ENCODE results near the gene DRG2.

DRG2 gene, protein sequence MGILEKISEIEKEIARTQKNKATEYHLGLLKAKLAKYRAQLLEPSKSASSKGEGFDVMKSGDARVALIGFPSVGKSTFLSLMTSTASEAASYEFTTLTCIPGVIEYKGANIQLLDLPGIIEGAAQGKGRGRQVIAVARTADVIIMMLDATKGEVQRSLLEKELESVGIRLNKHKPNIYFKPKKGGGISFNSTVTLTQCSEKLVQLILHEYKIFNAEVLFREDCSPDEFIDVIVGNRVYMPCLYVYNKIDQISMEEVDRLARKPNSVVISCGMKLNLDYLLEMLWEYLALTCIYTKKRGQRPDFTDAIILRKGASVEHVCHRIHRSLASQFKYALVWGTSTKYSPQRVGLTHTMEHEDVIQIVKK

GRCh38 chr17:18087610-18088491 lies at the start of gene DRG2:
TSS of gene DRG2 (plus strand) at chr17:18087948. CDS start at chr17:18088024, 76 bp downstream.
- peak; percentile 97 for DNase-seq (ENCODE audit: low read depth, low spot score)

- DNase-seq (ENCODE audit: low read depth, low spot score): no peak
These were observed 49.4 kb upstream of the DRG2 start for GRCh38 chr17:18038149-18038850.

DNA sequence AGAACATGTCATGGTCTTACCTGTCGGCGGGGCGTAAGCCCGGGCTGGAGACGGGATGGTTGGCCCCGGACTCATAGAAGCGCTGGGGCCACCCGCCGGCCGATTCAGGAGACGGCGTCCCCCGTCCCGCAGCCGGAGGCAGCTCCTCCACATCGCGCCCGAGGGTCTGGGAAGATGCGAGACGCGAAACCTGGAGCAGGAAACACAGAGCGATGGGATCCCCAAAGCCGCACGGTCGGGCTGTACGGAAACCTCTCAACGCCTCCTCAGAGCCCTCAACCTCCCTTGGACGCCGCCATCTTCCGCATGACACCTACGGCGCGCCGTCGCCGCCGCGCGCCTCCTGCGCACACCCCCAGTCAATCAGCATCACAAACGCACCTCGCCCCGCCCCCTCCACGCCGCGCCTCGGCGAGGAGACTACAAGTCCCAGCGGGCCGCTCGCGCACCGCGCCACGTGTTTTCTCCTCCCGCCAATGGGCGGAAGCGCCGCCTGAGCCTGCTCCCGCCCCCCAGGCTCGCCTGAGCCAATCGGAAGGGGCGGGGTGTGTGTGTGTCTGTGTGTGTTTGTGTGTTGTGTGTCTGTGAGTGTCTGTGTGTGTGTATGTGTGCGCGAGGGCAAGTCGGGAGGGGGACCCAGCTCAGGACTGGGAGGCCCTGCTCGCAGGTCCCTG lies 48.8 kb upstream of the DRG2 start, which contains the start of the genes ATPAF2 and GID4:
ATPAF2 (minus strand) TSS at position 308 of the 674 bp plus-strand sequence; CDS start at position 153, 155 bp downstream.
GID4 (plus strand) TSS at position 548 of the 674 bp plus-strand sequence; CDS start at position 605, 57 bp downstream.
- DNase-seq (ENCODE audit: low read depth, low spot score): peak; percentile 100

- DNase-seq (ENCODE audit: low read depth, low spot score): peak; percentile 40
These were observed 48.0 kb upstream of the DRG2 start for GRCh38 chr17:18039535-18040260.

GRCh38 chr17:18040261-18040858 lies 47.4 kb upstream of the DRG2 start:
- DNase-seq (ENCODE audit: low read depth, low spot score): peak; percentile 13

DNA sequence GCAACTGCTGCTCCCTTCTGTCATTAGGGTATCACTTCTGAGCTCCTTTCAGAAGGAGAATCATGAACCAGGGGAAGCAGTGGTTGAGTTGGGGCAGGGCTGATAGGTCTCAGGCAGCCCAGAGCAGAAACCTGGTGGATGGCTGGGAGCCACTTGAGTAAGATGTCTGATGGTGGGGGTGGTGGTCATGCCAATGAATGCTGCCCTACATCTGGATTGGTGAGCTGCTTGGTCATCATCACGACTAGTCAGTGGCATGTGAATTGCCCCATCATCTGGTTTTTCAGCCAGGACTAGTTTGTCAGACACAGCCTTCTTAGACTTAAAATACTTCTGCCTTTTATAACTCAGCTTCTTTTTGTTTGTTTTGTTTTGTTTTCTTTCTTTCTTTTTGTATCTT lies 46.0 kb upstream of the DRG2 start:
- no peak for DNase-seq (ENCODE audit: low read depth, low spot score)

DNA sequence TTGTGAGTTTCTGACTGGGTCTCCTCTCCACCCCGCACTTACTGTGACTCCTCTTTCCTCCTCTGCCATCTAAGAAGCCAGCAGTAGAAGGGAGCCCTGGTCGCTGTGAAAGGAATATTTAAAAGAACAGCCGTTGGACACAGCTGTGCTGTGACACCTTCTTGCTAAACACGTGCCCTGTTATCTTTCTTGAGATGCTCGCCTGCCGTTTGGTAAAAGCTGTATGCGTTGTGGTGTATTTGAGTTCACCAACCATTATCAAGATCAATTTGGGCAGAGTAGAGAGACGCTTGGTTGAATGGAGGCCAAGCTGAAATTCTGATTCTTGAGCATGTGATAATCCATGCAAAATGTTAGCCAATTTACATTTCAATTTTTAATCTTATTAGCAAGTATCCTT lies 44.8 kb upstream of the DRG2 start:
- no peak for DNase-seq (ENCODE audit: low read depth, low spot score)

- no peak for DNase-seq (ENCODE audit: low read depth, low spot score)
These were observed 44.3 kb upstream of the DRG2 start for GRCh38 chr17:18043491-18043890.

DNA sequence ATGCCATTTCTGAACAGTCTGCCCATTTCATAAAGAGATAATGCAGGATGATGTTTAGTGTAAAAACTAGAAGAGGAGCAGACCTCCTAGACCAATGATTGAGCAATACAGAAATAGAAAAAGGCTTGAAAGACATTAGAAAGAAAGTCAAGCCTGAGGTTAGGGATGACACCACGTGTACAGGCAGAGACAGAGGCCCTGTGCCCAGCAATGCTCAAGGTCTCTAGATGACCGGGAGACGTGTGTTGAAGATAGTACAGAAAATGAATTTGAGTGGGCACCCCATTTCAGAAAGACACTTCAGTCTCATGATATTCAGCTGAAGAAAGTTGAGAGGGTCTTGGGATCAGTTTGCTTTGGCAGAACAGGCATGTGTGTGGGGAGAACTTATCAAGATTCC lies 43.1 kb upstream of the DRG2 start:
- DNase-seq (ENCODE audit: low read depth, low spot score): no peak

DNA sequence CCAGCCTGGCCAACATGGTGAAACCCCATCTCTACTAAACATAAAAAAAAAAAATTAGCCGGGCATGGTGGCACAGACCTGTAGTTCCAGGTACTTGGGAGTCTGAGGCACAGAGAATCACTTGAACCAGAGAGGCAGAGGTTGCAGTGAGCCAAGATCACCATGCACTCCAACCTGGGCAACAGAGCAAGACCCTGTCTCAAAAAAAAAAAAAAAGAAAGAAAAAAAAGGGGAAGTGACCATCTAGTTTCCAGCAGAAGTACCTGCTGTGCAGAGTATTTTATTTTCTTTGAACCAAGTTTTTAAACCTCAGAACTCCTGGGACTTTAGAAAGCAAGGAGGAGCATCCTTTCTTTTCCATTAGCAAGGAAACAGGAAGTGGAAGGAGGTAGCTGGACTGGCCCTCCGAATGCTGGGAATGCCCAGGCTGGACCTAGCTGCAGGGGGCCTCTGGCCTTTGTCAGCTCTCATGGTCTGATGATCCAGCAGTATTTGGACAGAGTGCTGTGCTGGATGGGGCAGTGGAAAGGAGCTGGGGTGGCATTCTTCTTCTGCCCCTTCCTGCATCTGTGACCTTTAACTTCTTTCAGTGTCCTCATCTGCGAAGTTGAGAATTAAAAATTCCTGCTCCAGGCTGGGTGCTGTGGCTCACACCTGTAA lies 41.9 kb upstream of the DRG2 start:
- DNase-seq (ENCODE audit: low read depth, low spot score): no peak

DNA sequence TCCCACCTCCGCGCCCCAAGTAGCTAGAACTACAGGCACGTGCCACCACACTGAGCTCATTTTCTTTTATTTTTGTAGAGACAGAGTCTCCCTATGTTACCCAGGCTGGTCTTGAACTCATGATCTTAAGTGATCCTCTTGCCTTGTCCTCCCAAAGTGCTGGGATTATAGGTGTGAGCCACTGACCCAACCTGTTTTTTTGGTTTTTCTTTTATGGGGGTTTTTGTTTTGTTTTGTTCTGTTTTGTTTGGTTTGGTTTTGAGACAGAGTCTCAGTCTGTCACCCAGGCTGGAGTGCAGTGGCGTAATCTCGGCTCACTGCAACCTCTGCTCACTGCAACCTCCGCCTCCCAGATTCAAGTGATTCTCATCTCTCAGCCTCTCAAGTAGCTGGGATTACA lies 32.2 kb upstream of the DRG2 start:
- DNase-seq (ENCODE audit: low read depth, low spot score): no peak

DNA sequence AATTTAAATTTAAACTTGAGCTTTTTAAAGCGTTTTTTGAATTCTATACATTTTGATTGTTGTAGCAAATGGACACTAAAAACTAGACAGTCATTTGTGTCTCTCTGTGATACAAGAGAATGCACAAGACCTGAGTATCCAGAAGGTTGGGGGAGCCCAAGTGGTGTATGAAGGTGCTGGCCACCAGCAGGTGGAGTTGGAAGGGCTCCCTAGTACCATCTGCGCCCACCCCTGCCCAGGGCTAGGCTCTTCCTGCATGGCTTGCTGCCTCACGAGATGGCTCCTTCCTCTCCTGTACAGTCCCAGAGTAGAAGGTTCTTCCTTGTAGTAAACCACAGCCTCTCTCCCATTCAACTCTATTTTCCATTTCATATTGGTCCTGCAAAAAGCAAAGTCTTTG lies 31.5 kb upstream of the DRG2 start:
- DNase-seq (ENCODE audit: low read depth, low spot score): no peak

DNA sequence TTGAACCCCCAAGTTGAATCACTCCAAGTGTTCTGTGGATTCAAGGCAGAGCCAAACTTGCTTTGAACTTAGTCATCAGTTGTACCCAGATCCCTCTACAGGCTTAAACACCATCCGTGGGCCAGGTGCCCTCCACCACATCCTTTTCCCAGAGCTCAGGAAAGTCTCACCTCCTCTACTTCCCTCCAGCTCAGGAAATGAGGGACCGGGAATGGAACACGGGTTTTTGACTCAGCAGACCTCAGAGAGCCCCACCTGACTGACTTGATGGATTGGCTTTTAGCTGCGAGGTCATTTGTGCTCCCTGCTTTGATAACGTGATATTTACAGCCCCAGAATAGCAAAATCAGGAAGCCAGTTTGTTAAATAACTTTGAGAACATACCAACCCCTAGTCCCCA lies 28.5 kb upstream of the DRG2 start:
- no peak for DNase-seq (ENCODE audit: low read depth, low spot score)

- no peak for DNase-seq (ENCODE audit: low read depth, low spot score)
These were observed 23.7 kb upstream of the DRG2 start for GRCh38 chr17:18064053-18064452.

DNA sequence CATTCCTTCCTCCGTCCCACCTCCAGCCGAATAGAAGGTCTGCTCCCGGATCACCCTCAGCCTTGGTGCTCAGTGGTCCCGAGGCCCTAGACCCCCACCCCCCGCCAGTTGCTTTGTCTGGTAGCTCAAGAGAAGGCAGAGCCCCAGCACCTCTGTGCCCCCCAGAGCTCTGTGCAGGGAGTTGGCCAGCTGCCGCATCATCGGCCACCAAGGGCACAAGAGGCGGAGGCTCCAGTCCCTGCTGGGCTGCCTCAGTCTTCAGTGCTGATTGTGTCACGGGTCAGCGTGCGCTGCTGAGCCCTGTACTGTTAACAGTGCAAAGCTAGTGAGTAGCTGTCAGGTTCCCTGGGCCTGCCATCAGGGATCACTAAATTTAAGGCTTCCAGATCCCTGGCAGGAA lies 22.2 kb upstream of the DRG2 start:
- DNase-seq (ENCODE audit: low read depth, low spot score): no peak

GRCh38 chr17:18066866-18067265 lies 20.9 kb upstream of the DRG2 start:
- no peak for DNase-seq (ENCODE audit: low read depth, low spot score)

DNA sequence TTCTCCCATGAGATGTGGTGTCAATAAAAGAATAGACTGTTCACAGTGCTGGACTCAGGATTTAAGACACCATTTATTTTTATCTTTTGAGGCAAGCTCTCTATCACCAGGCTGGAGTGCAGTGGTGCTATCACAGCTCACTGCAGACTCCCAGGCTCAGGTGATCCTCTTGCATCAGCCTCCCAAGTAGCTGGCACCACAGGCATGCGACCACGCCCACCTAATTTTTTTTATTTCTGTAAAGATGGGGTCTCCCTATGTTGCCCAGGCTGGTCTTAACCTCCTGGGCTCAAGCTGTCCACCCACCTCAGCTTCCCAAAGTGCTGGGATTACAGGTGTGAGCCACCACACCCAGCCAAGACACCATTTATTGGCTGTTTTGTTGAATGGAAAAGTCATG lies 18.6 kb upstream of the DRG2 start:
- no peak for DNase-seq (ENCODE audit: low read depth, low spot score)

GRCh38 chr17:18070861-18071340 lies 16.8 kb upstream of the DRG2 start:
- peak; percentile 50 for DNase-seq (ENCODE audit: low read depth, low spot score)

DNA sequence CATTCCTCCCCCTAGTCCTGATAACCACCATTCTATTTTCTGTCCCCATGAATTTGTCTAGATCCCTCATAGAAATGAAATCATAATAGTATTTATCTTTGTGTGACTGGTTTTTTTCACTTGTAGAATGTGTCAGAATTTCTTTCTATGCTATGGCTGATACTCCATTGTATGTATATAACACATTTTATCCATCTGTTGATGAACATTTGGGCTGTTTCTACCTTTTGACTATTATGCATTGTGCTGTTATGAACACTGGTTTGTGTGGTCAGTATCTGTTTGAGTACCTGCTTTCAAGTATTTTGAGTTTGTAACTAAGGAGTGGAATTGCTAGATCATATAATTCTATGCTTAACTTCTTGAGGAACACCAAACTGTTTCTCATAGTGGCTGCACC lies 16.0 kb upstream of the DRG2 start:
- DNase-seq (ENCODE audit: low read depth, low spot score): no peak

Measured in ELF-1 (cell line).